D721Med (cell line): ENCODE measurements around the gene ZG16.
"Not testable (repeated sequence)": the region's sequence is repeated elsewhere in the genome, so short reads cannot be mapped to it uniquely, and the experiment has no call there.

Experiments used
- DNase-seq: peaks from one replicate; pipeline ENCODE4 v3.0.0; 2011; ENCODE audit warnings: low spot score; ENCODE audit not compliant: insufficient read length
- FAIRE-seq: peaks from 2 replicates; lab custom pipeline; 2011; peaks lifted over from hg19 to GRCh38; lab: Jason Lieb, UNC
- TF ChIP-seq, protein P1 (sequence below): IDR thresholded peaks from 2 replicates; pipeline ENCODE4 v1.5.1; 2012; ENCODE audit warnings: mild to moderate bottlenecking, control low read depth; ENCODE audit not compliant: insufficient read depth; ENCODE audit errors: missing control alignments

ZG16 gene

GRCh38 chr16:29767062-29767461 lies 11.0 kb upstream of the ZG16 start:
- DNase-seq: no peak
- TF ChIP-seq, protein P1, sequence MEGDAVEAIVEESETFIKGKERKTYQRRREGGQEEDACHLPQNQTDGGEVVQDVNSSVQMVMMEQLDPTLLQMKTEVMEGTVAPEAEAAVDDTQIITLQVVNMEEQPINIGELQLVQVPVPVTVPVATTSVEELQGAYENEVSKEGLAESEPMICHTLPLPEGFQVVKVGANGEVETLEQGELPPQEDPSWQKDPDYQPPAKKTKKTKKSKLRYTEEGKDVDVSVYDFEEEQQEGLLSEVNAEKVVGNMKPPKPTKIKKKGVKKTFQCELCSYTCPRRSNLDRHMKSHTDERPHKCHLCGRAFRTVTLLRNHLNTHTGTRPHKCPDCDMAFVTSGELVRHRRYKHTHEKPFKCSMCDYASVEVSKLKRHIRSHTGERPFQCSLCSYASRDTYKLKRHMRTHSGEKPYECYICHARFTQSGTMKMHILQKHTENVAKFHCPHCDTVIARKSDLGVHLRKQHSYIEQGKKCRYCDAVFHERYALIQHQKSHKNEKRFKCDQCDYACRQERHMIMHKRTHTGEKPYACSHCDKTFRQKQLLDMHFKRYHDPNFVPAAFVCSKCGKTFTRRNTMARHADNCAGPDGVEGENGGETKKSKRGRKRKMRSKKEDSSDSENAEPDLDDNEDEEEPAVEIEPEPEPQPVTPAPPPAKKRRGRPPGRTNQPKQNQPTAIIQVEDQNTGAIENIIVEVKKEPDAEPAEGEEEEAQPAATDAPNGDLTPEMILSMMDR: no peak
- FAIRE-seq: no peak

- DNase-seq (no peak), FAIRE-seq (no peak)
- TF ChIP-seq, protein P1: no peak
Observed at GRCh38 chr16:29769507-29769906, 8.5 kb upstream of the ZG16 start.

DNA sequence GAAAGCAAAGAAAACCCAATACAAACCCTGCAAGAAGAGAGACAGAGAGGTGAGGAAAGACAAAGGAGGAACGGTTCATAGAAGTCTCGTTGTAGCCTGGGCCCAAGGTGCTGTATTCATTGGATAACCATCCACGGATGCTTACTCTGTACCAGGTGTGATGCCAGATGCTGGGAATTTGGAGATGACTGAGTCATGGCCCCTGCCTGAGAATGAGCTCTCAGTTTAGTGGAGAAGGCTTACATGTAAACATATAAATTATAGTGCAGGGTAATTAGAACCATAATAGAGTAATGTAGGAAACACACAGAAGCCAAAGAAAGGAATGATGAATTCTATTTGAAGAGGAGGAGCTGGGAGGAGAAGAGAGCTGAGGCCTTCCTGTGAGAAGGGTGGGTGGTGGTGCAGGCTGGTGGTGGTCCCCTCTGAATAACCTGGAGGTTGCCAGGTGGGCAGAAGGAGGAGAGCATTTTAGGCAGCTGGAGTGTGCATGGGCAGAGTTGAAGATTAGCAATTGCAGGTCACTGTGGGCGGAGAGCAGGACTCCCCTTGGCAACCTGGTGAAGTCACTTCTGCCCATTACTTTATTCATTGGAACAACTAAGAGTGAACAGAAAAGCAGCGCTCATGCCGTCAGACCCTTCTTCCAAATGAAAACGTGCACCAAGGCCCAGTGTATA lies 7.7 kb upstream of the ZG16 start:
- no peak for DNase-seq
- TF ChIP-seq, protein P1: no peak
- no peak for FAIRE-seq

DNA sequence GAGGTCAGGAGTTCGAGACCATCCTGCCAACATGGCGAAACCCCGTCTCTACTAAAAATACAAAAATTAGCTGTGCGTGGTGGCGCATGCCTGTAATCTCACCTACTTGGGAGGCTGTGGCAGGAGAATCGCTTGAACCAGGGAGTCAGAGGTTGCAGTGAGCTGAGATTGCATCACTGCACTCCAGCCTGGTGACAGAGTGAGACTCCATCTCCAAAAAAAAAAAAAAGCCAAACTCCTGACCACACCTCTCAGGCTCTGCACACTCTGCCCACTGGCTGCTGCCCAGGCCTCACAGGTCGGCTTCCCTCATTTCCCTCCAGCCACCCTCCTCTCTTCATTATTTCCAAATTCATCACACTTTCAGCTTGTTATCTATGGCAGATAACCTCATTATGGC lies 5.7 kb upstream of the ZG16 start:
- DNase-seq, FAIRE-seq: not testable (repeated sequence)

- DNase-seq (no peak), FAIRE-seq (no peak)
- TF ChIP-seq, protein P1: no peak
Observed at GRCh38 chr16:29774730-29775129, 3.3 kb upstream of the ZG16 start.

- TF ChIP-seq, protein P1: no peak
- DNase-seq: no peak
- no peak for FAIRE-seq
Observed at GRCh38 chr16:29775742-29776408, 2.2 kb upstream of the ZG16 start.

GRCh38 chr16:29779474-29779873 lies 1.4 kb downstream of the ZG16 start:
- TF ChIP-seq, protein P1: no peak
- no peak for FAIRE-seq
- DNase-seq: no peak

DNA sequence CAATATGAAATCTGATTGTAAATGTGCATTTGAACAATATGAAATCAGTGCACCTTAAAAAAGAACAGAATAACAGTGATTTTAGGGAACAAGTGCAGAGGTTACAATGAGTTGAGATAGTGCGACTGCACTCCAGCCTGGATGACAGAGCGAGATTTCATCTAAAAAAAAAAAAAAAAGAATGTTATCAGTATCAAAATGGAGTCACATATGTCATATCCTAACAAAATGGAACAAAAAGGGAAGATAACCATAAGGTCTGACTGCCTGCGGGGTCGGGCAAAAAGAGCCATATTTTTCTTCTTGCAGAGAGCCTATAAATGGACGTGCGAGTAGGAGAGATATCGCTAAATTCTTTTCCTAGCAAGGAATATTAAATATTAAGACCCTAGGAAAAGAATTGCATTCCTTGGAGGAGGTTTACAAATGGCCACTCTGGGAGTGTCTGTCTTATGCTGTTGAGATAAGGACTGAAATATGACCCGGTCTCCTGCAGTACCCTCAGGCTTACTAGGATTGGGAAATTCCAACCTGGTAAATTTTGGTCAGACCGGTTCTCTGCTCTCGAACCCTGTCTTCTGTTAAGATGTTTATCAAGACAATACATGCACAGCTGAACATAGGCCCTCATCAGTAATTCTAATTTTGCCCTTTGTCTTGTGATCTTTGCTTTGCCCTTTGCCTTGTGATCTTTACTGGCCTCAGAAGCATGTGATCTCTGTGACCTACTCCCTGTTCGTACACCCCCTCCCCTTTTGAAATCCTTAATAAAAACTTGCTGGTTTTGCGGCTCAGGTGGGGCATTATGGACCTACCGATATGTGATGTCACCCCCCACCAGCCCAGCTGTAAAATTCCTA lies 5.3 kb downstream of the ZG16 start:
- FAIRE-seq: not testable (repeated sequence)

More for the DNA sequence above, 5.3 kb downstream of the ZG16 start:
- not testable (repeated sequence) for DNase-seq
